ENCODE data around the gene LRRN2.
"Not testable (repeated sequence)": the region's sequence is repeated elsewhere in the genome, so short reads cannot be mapped to it uniquely, and the experiment has no call there.

Gene LRRN2

GRCh38 chr1:204574016-204574864 lies 111.3 kb downstream of the LRRN2 start:
- DNase-seq (ENCODE audit: low read depth): no peak

GRCh38 chr1:204572923-204573922 lies 112.3 kb downstream of the LRRN2 start:
- no peak for DNase-seq (ENCODE audit: low read depth)

- no peak for DNase-seq (ENCODE audit: low read depth)
Observed at GRCh38 chr1:204571631-204572030, 113.9 kb downstream of the LRRN2 start.

GRCh38 chr1:204571128-204571527 lies 114.4 kb downstream of the LRRN2 start:
- no peak for DNase-seq (ENCODE audit: low read depth)

GRCh38 chr1:204570021-204570420 lies 115.5 kb downstream of the LRRN2 start:
- DNase-seq (ENCODE audit: low read depth): not testable (repeated sequence)

- no peak for DNase-seq (ENCODE audit: low read depth)
Observed at GRCh38 chr1:204569478-204569877, 116.1 kb downstream of the LRRN2 start.

- no peak for DNase-seq (ENCODE audit: low read depth)
Observed at GRCh38 chr1:204568576-204569315, 116.8 kb downstream of the LRRN2 start.

Measured in fibroblast of the conjunctiva (primary cell).